NB4 (cell line): ENCODE measurements around the gene YBX3.

ENCODE experiments used
- DNase-seq: peaks from one replicate; pipeline ENCODE4 v3.0.0; 2010; ENCODE audit warnings: low read depth
- H3K4me3 ChIP-seq: one replicate; pipeline ENCODE4 v1.5.1; 2011; ENCODE audit warnings: mild to moderate bottlenecking, low read depth, low read length, moderate library complexity
- MYC ChIP-seq: IDR thresholded peaks from 2 replicates; pipeline ENCODE4 v1.6.1; 2011; ENCODE audit warnings: low read depth, low read length
- POLR2A ChIP-seq: IDR thresholded peaks from 2 replicates; pipeline ENCODE4 v1.6.1; 2011; ENCODE audit warnings: mild to moderate bottlenecking; ENCODE audit not compliant: insufficient read length; ENCODE audit errors: extremely low read depth
- TF ChIP-seq, protein P1 (sequence below): IDR thresholded peaks from one replicate; pipeline ENCODE4 v1.5.1; 2012; ENCODE audit warnings: low read depth, low read length
- TF ChIP-seq, protein P2 (sequence below): IDR thresholded peaks from 2 replicates; pipeline ENCODE4 v1.6.1; 2011; ENCODE audit warnings: low read depth, low read length

Gene YBX3

DNA sequence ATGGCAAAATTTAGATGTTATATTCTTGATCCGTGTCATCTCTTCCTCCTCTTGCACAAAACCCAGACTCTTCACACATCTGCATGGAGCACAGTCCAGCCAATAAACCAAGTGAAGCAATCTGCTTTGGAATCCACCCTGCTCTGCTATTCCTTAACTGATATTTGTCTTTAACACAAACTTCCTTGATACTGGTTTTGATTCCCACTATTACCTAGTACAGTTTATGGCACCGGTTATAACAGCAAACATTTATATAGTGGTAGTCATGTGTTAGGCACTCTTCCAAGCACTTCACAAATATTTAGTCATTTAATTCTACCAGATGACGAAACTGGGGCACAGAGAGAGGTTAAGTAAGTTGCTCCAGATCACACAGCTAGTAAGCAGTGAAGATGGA lies 61.8 kb downstream of the YBX3 start:
- DNase-seq, result no peak
- TF ChIP-seq, protein P1, sequence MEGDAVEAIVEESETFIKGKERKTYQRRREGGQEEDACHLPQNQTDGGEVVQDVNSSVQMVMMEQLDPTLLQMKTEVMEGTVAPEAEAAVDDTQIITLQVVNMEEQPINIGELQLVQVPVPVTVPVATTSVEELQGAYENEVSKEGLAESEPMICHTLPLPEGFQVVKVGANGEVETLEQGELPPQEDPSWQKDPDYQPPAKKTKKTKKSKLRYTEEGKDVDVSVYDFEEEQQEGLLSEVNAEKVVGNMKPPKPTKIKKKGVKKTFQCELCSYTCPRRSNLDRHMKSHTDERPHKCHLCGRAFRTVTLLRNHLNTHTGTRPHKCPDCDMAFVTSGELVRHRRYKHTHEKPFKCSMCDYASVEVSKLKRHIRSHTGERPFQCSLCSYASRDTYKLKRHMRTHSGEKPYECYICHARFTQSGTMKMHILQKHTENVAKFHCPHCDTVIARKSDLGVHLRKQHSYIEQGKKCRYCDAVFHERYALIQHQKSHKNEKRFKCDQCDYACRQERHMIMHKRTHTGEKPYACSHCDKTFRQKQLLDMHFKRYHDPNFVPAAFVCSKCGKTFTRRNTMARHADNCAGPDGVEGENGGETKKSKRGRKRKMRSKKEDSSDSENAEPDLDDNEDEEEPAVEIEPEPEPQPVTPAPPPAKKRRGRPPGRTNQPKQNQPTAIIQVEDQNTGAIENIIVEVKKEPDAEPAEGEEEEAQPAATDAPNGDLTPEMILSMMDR, result no peak
- TF ChIP-seq MYC, result no peak
- TF ChIP-seq, protein P2, sequence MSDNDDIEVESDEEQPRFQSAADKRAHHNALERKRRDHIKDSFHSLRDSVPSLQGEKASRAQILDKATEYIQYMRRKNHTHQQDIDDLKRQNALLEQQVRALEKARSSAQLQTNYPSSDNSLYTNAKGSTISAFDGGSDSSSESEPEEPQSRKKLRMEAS, result no peak
- no peak for TF ChIP-seq POLR2A
- H3K4me3 ChIP-seq, result no peak overlapping the region

DNA sequence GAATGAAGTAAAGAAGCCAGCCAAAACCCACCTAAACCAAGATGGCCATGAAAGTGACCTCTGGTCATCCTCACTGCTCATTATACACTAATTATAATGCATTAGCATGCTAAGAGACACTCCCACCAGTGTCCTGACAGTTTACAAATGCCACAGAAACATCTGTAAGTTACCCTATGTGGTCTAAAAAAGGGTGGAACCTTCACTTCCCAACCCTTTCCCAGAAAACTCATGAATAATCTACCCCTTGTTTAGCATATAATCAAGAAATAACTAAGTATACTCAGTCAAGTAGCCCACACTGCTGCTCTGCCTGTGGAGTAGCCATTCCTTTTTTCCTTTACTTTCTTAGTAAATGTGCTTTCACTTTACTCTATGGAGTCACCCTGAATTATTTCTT lies 69.1 kb downstream of the YBX3 start:
- DNase-seq, result no peak
- TF ChIP-seq, protein P1, result no peak
- TF ChIP-seq, protein P2, result no peak
- TF ChIP-seq POLR2A (no peak), MYC (no peak)
- no peak overlapping the region for H3K4me3 ChIP-seq

DNA sequence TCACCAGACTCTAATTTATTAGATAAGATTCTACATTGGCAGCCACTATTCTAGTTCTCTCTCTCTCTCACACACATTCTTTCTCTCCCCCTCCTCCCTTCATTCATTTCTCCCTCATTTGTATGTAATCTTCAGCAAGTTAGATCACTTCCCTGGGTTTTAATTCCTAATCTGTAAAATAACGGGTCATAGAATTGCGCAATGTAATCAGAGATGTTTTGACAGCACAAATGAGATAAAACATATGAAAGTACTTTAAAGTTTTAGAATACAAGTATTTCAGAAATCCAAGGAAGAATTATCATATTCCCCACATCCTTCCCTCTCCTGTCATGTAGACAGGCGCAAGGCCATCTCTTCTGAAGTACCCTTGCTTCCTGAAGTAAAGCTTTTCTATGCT lies 70.9 kb downstream of the YBX3 start:
- TF ChIP-seq MYC (no peak), POLR2A (no peak)
- TF ChIP-seq, protein P2, result no peak
- TF ChIP-seq, protein P1, result no peak
- no peak overlapping the region for H3K4me3 ChIP-seq
- no peak for DNase-seq
